Neural progenitor cell (in vitro differentiated cells): Measurements from ENCODE around the gene TREML4.

ENCODE experiments used
- EZH2 ChIP-seq: fragments of 200-600 bp; sonication (generic); IDR thresholded peaks from 2 replicates; pipeline ENCODE4 v1.6.1; 2017; ENCODE audit warnings: antibody characterized with exemption, mild to moderate bottlenecking, moderate library complexity
- TF ChIP-seq, protein P1 (sequence below): fragments of 200-600 bp; sonication (generic); IDR thresholded peaks from 2 replicates; pipeline ENCODE4 v1.5.1; 2017; ENCODE audit warnings: antibody characterized with exemption, mild to moderate bottlenecking

- TF ChIP-seq, protein P1, sequence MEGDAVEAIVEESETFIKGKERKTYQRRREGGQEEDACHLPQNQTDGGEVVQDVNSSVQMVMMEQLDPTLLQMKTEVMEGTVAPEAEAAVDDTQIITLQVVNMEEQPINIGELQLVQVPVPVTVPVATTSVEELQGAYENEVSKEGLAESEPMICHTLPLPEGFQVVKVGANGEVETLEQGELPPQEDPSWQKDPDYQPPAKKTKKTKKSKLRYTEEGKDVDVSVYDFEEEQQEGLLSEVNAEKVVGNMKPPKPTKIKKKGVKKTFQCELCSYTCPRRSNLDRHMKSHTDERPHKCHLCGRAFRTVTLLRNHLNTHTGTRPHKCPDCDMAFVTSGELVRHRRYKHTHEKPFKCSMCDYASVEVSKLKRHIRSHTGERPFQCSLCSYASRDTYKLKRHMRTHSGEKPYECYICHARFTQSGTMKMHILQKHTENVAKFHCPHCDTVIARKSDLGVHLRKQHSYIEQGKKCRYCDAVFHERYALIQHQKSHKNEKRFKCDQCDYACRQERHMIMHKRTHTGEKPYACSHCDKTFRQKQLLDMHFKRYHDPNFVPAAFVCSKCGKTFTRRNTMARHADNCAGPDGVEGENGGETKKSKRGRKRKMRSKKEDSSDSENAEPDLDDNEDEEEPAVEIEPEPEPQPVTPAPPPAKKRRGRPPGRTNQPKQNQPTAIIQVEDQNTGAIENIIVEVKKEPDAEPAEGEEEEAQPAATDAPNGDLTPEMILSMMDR: no peak
- no peak for TF ChIP-seq EZH2
These were observed 47.3 kb downstream of the TREML4 start for GRCh38 chr6:41275489-41275888.
